Activated naive CD8-positive, alpha-beta T cell treated with anti-CD3 and anti-CD28 coated beads for 36 hours (primary cell): ENCODE data around the gene KLF15. TPM values are rescaled to one million over a fixed set of nuclear protein-coding genes. Genes with fewer than 3 reads are reported as not detected.

ENCODE experiments used
- DNase-seq: peaks from one replicate; pipeline ENCODE4 v3.0.0; 2021
- H3K27ac Mint-ChIP-seq: one replicate; pipeline ENCODE4 v1.8.0; 2022; ENCODE audit warnings: mild to moderate bottlenecking, moderate library complexity, mixed read lengths
- H3K27me3 Mint-ChIP-seq: one replicate; pipeline ENCODE4 v1.8.0; 2022; ENCODE audit warnings: mild to moderate bottlenecking, mixed read lengths
- H3K36me3 Mint-ChIP-seq: one replicate; pipeline ENCODE4 v1.8.0; 2021; ENCODE audit warnings: mild to moderate bottlenecking, mixed read lengths
- H3K4me1 Mint-ChIP-seq: one replicate; pipeline ENCODE4 v1.8.0; 2021; ENCODE audit warnings: mixed read lengths
- H3K4me3 Mint-ChIP-seq: one replicate; pipeline ENCODE4 v1.8.0; 2022; ENCODE audit warnings: mild to moderate bottlenecking, moderate library complexity, mixed read lengths
- H3K9me3 Mint-ChIP-seq: one replicate; pipeline ENCODE4 v1.8.0; 2022; ENCODE audit warnings: mixed read lengths
- total RNA-seq, 2 experiments: library from RNA; stranded (reverse); gene quantifications; one replicate each; pipeline ENCODE4 v1.2.3, GENCODE V29; 2021

KLF15 gene
- under 1 TPM; 0.41 to 0.42 TPM for total RNA-seq

- H3K36me3 Mint-ChIP-seq, result no peaks in the 10 kb centered on the region
- no peaks in the 10 kb centered on the region for H3K9me3 Mint-ChIP-seq
- peak; percentile 84 for DNase-seq
- H3K27ac Mint-ChIP-seq, result no peak within 1 kb of the TSS
- H3K4me1 Mint-ChIP-seq, result peaks cover 6% of the 10 kb centered on the region
- peak within 1 kb of the TSS; percentile 82 for H3K4me3 Mint-ChIP-seq
- H3K27me3 Mint-ChIP-seq, result peaks cover 52% of the 10 kb centered on the region
These were observed at the start of gene KLF15 for GRCh38 chr3:126357295-126358037. KLF15 (minus strand) TSS chr3:126357408; CDS start chr3:126352922, 4,486 bp downstream.

- Mint-ChIP-seq H3K36me3 (no peaks in the 10 kb centered on the region), H3K4me3 (no peak overlapping the region), H3K9me3 (no peaks in the 10 kb centered on the region), H3K4me1 (no peaks in the 10 kb centered on the region), H3K27me3 (peaks cover 36% of the 10 kb centered on the region), H3K27ac (no peak overlapping the region)
- DNase-seq, result no peak
These were observed 49.4 kb upstream of the KLF15 start for GRCh38 chr3:126406389-126407296.

DNA sequence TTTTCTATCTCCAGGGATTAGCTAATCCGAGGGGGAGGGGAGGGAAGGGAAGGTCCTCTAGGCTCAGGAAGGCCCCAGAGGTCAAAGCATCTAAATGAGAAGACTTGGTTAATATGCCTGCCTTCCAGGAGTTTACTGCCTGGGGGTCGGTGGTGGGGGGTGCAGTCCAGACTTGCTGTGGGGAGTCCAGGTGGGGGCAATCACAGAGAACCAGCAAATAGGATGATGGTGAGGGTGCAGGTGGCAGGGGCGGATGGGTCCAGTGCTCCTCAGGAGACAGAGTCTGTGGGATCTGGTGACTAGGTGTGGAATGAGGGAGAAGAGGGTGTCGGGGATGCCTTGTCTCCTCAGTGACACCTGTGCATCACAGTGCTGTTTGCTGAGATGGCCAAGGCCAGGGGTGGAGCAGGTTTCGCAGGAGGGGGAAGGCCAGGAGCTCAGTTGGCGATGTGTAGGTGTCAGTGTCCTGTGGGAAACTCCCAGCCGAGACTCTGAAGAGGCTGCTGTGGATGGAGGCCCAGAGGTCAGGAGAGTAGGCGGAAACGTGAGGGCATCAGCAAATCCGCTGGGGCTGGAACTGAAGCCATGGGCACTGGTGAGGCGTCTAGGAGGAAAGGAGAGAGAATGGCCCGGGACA is 45.6 kb upstream of the KLF15 start:
- Mint-ChIP-seq H3K27me3 (peaks cover 11% of the 10 kb centered on the region), H3K36me3 (no peaks in the 10 kb centered on the region), H3K4me1 (no peaks in the 10 kb centered on the region), H3K4me3 (no peak overlapping the region), H3K27ac (no peak overlapping the region), H3K9me3 (no peaks in the 10 kb centered on the region)
- DNase-seq, result no peak

GRCh38 chr3:126402178-126402577 is 45.0 kb upstream of the KLF15 start:
- Mint-ChIP-seq H3K4me3 (no peak overlapping the region), H3K4me1 (no peaks in the 10 kb centered on the region), H3K36me3 (no peaks in the 10 kb centered on the region), H3K27ac (no peak overlapping the region), H3K27me3 (peaks cover 11% of the 10 kb centered on the region), H3K9me3 (no peaks in the 10 kb centered on the region)
- DNase-seq, result no peak

GRCh38 chr3:126401611-126402160 is 44.5 kb upstream of the KLF15 start:
- Mint-ChIP-seq H3K9me3 (no peaks in the 10 kb centered on the region), H3K27ac (no peak overlapping the region), H3K27me3 (peaks cover 11% of the 10 kb centered on the region), H3K36me3 (no peaks in the 10 kb centered on the region), H3K4me1 (no peaks in the 10 kb centered on the region), H3K4me3 (no peak overlapping the region)
- DNase-seq, result no peak

DNA sequence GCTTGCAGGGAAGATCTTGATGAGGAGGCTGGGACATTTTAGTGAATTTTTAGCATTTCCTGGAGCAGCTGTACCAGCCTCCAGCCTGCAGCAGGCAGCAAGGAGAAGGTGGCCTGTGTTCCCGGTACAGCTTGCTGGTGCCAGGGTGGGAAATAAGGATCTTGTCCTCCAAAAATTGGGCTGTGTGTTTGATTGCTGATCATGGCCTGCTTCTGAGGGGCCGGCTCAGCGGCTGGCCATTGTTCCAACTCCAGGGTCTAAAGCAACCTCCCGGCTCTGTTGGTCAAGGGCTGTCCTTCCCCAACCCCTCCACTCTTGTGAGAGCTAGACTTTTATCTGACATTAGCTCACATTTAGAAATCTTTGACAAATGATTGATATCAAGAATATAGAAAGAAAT is 42.5 kb upstream of the KLF15 start:
- peaks cover 11% of the 10 kb centered on the region for H3K27me3 Mint-ChIP-seq
- no peak overlapping the region for H3K4me3 Mint-ChIP-seq
- no peaks in the 10 kb centered on the region for H3K36me3 Mint-ChIP-seq
- no peak for DNase-seq
- H3K4me1 Mint-ChIP-seq, result no peaks in the 10 kb centered on the region
- no peak overlapping the region for H3K27ac Mint-ChIP-seq
- H3K9me3 Mint-ChIP-seq, result no peaks in the 10 kb centered on the region

GRCh38 chr3:126399351-126399735 is 42.1 kb upstream of the KLF15 start:
- H3K36me3 Mint-ChIP-seq, result no peaks in the 10 kb centered on the region
- peaks cover 13% of the 10 kb centered on the region for H3K27me3 Mint-ChIP-seq
- H3K27ac Mint-ChIP-seq, result no peak overlapping the region
- DNase-seq, result no peak
- no peak overlapping the region for H3K4me3 Mint-ChIP-seq
- H3K9me3 Mint-ChIP-seq, result no peaks in the 10 kb centered on the region
- H3K4me1 Mint-ChIP-seq, result no peaks in the 10 kb centered on the region

GRCh38 chr3:126398423-126399350 is 41.5 kb upstream of the KLF15 start:
- no peaks in the 10 kb centered on the region for H3K36me3 Mint-ChIP-seq
- peaks cover 19% of the 10 kb centered on the region for H3K27me3 Mint-ChIP-seq
- H3K27ac Mint-ChIP-seq, result no peak overlapping the region
- DNase-seq, result no peak
- no peaks in the 10 kb centered on the region for H3K4me1 Mint-ChIP-seq
- H3K9me3 Mint-ChIP-seq, result no peaks in the 10 kb centered on the region
- H3K4me3 Mint-ChIP-seq, result no peak overlapping the region

DNA sequence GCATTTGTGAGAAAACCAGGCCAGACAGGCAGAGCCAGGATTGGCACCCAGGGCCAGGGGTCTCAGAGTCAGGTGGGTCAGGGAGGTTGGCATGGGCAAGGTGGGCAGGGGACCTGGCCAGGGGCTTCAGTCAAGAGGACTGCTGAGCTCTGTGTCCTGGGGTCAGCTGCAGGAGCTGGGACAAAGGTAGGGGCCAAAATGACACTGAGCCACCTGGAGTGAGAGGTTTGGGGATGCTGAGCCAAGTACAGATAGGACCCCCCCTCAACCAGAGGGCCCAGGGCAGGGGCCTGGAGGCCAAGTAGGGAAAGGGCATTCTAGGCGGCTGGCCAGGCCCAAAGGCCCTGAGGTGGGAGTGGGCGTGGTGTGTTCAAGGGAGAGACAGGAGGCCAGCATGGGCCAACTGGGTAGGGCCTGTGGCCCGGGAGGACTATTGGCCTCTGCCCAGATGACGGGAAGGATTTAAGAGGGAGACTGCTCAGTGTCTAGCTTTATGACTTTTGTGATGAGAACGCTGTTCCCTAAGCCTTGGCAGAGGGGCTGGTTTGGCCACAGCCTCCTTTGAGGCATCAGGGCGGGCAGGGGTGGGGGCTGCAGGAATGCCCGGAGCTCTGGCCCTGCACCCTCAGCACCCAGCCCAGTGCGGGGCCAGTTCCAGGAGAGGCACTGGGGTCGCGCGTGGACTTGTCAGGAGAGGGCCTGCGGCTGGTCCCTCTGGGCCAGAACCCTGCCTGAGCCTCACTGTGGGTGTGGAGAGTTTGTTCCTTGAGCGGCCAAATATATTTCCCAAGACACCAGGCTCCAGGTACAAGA is 40.6 kb upstream of the KLF15 start:
- H3K9me3 Mint-ChIP-seq, result no peaks in the 10 kb centered on the region
- no peaks in the 10 kb centered on the region for H3K4me1 Mint-ChIP-seq
- H3K36me3 Mint-ChIP-seq, result no peaks in the 10 kb centered on the region
- peaks cover 27% of the 10 kb centered on the region for H3K27me3 Mint-ChIP-seq
- no peak overlapping the region for H3K27ac Mint-ChIP-seq
- DNase-seq, result no peak
- H3K4me3 Mint-ChIP-seq, result no peak overlapping the region

- Mint-ChIP-seq H3K4me3 (no peak overlapping the region), H3K27me3 (peaks cover 31% of the 10 kb centered on the region), H3K36me3 (no peaks in the 10 kb centered on the region), H3K4me1 (no peaks in the 10 kb centered on the region), H3K9me3 (no peaks in the 10 kb centered on the region), H3K27ac (no peak overlapping the region)
- DNase-seq, result no peak
These were observed 39.3 kb upstream of the KLF15 start for GRCh38 chr3:126396536-126396935.

DNA sequence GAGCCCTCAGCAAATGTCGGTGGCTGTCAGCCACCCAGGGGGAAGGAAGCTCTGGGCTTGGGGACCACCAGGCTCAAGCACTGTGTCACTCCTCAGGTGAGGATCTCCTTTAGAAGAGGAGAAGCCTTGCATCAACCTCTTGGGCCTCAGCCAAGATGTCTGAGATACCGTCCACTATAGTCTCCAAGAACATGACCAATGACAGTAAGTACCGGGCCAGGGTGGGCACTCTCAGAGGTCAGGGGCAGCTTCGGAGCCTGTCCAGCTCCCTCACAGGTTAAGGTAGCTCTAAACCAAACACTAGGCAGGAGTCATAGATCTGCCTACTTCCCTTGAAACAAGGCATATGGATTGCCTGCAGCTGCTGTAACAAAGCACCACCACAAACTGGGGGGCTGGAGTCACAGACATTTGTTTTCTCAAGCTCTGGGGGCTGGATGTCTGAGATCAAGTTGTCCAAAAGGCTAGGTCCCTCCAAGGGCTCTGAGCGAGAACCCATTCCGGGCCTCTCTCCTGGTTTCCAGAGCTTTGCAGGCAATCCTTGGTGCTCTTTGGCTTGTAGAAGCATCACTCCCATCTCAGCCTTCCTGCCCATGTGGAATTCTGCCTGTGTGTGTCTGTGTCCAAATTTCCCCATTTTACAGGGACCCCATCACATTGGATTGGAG is 38.8 kb upstream of the KLF15 start:
- H3K4me3 Mint-ChIP-seq, result no peak overlapping the region
- H3K27ac Mint-ChIP-seq, result no peak overlapping the region
- H3K9me3 Mint-ChIP-seq, result no peaks in the 10 kb centered on the region
- no peak for DNase-seq
- H3K4me1 Mint-ChIP-seq, result no peaks in the 10 kb centered on the region
- peaks cover 37% of the 10 kb centered on the region for H3K27me3 Mint-ChIP-seq
- no peaks in the 10 kb centered on the region for H3K36me3 Mint-ChIP-seq

- Mint-ChIP-seq H3K27ac (no peak overlapping the region), H3K4me1 (peaks cover 2% of the 10 kb centered on the region), H3K36me3 (no peaks in the 10 kb centered on the region), H3K27me3 (peaks cover 46% of the 10 kb centered on the region), H3K9me3 (no peaks in the 10 kb centered on the region), H3K4me3 (no peak overlapping the region)
- no peak for DNase-seq
These were observed 37.7 kb upstream of the KLF15 start for GRCh38 chr3:126394977-126395321.
